ENCODE measurements around the gene GPC6.

Gene GPC6

DNA sequence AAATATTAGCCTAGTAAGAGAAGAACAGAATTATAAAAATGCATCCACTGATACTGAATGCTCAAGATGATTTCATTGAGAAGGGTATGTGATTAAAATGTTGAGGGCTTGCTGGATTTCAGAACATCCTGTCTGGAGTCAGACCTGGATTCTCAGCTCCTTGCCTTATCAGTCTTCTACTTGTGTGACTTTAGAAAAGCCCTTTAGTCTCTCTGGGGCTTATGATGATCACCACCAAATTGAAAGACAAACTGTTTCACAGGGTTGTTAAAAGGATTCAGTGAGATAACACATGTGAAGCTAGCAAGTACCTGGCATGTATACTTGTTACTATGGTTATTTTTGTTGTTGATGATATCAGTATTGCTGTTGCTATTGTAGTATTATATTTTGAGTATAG, 118.4 kb downstream of the GPC6 start:
- DNase-seq (ENCODE audit: low spot score in 2 of 2) (no peak), ATAC-seq (no peak)
- H3K9me3 Mint-ChIP-seq, result no peaks in the 10 kb centered on the region
- no peaks in the 10 kb centered on the region for H3K36me3 Mint-ChIP-seq
- H3K4me1 Mint-ChIP-seq, result no peaks in the 10 kb centered on the region
- H3K4me3 Mint-ChIP-seq, result no peak overlapping the region
- H3K27ac Mint-ChIP-seq, result no peak overlapping the region

DNA sequence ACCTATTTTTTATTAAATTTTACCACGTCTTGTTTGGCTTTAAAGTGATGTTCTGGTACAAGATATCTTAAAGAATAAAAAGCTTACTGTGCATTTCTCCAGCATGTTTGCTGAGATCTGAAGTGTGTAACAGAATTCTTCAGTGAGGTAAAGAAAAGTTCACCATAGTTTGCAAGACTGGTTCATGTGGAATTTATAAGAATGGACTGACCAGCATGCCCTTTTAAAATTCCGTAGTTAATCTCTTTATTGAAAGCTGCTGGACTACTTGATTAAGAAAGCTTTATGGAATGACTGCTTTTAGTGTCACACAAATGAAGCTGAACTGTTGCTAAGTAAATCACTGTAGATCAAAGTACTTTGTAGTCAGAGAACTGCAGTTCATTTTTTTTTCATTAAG, 119.2 kb downstream of the GPC6 start:
- Mint-ChIP-seq H3K9me3 (no peaks in the 10 kb centered on the region), H3K27ac (no peak overlapping the region), H3K4me1 (no peaks in the 10 kb centered on the region), H3K36me3 (no peaks in the 10 kb centered on the region), H3K4me3 (no peak overlapping the region)
- ATAC-seq (no peak), DNase-seq (ENCODE audit: low spot score in 2 of 2) (no peak)

DNA sequence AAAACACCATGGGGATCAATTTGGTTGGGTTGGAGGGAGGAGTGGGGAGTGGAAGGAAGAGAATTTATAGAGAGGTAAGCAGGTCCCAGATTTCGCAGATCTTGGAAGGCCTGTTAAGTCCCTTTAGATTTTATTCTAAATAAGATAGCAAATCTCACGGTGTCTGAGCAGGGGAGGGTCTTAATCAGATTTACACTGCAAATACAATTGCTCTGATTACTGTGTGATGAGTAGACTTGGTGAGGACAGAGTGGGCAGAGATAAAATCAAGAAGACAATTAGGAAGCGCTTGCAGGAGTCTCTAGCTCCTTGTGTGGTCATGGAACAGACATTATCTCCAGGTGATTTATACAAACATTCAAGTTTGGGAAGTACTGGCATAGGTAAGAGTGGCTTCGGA, 126.0 kb downstream of the GPC6 start:
- no peaks in the 10 kb centered on the region for H3K36me3 Mint-ChIP-seq
- H3K27ac Mint-ChIP-seq, result no peak overlapping the region
- H3K9me3 Mint-ChIP-seq, result peaks cover 12% of the 10 kb centered on the region
- ATAC-seq, result no peak
- no peak overlapping the region for H3K4me3 Mint-ChIP-seq
- H3K4me1 Mint-ChIP-seq, result no peaks in the 10 kb centered on the region
- DNase-seq (ENCODE audit: low spot score in 2 of 2), result no peak

DNA sequence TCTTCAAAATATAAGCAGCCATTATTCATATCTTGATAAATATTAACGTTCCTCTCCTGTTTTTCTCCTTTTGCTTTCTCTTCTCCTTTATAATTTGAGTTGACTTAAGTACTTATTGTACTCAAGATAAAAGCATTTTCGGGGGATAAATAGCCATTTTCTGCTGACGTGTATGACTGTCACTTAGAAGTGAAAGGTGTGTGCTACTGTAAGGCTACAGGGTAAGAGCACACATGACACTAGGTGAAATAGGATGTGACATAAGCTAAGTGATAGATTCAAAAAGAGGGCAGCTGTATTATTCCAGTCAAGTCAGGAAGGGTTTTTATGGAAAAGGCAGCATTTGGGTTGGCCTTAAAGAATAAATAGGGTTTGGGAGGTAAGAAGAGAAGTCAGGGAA, 128.5 kb downstream of the GPC6 start:
- Mint-ChIP-seq H3K9me3 (peaks cover 12% of the 10 kb centered on the region), H3K27ac (no peak overlapping the region), H3K4me1 (no peaks in the 10 kb centered on the region), H3K36me3 (no peaks in the 10 kb centered on the region), H3K4me3 (no peak overlapping the region)
- ATAC-seq (no peak), DNase-seq (ENCODE audit: low spot score in 2 of 2) (no peak)

DNA sequence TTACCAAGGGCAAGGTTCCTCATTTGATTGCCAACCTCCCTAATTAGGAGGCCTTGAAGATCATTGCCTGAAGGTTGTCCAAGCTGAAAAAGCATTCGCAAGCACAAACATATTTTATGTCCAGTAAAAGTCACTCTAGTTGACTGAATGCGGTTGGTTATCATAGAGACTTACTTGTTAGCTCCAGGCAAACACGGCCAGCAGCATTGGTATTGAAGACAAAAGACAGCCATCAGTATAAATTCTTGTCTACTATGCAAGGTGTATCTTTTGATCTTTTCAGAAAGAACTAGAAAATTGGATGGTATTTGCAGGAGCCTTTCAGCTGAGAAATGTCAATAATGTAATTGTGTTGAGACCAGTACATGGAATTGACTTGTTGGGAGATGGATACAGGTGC, 129.9 kb downstream of the GPC6 start:
- Mint-ChIP-seq H3K9me3 (peaks cover 8% of the 10 kb centered on the region), H3K27ac (no peak overlapping the region), H3K36me3 (no peaks in the 10 kb centered on the region), H3K4me1 (no peaks in the 10 kb centered on the region), H3K4me3 (no peak overlapping the region)
- DNase-seq (ENCODE audit: low spot score in 2 of 2) (no peak), ATAC-seq (no peak)

DNA sequence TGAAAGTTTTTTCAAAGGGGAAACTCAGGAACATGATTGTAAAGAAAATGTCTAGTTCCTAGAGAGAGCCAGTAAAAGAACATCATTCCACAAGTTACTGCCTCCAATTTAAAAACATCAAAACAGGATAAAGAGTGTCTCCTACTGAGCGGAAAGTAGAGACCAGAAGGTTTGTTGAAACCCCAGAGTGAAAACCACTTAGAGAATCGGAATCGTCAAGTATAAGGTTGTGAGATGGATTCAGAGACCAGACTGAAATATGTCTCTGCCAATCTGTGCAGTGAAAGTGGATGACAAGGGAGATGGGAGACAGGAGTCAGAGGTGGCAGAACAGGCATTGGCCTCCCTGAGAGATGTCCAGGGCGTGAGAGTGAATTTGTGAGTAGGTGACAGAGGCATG, 133.4 kb downstream of the GPC6 start:
- DNase-seq (ENCODE audit: low spot score in 2 of 2) (no peak), ATAC-seq (no peak)
- H3K27ac Mint-ChIP-seq, result no peak overlapping the region
- H3K36me3 Mint-ChIP-seq, result no peaks in the 10 kb centered on the region
- no peak overlapping the region for H3K4me3 Mint-ChIP-seq
- H3K4me1 Mint-ChIP-seq, result no peaks in the 10 kb centered on the region
- peaks cover 12% of the 10 kb centered on the region for H3K9me3 Mint-ChIP-seq

DNA sequence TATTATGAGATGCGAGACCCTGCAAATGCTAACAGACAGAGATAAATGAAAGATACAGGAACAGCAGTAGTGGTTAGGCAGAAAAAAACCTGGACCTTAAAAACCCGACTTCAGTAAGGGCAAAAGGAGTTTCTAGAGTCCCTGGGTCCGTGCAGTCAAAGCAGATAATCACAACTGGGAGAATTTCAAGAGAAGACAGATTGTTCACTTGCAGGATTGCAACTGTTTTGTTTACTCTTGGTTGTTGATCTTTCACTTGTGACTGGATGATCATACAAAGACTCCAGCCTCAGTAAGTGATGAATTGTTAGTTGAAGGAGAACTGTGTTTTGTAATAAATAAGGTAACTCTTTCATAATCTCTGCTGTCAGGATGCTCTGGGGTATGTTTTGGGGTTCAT, 135.1 kb downstream of the GPC6 start:
- DNase-seq (ENCODE audit: low spot score in 2 of 2), result no peak
- Mint-ChIP-seq H3K36me3 (no peaks in the 10 kb centered on the region), H3K27ac (no peak overlapping the region), H3K4me3 (no peak overlapping the region), H3K9me3 (peaks cover 6% of the 10 kb centered on the region), H3K4me1 (no peaks in the 10 kb centered on the region)
- ATAC-seq, result no peak

DNA sequence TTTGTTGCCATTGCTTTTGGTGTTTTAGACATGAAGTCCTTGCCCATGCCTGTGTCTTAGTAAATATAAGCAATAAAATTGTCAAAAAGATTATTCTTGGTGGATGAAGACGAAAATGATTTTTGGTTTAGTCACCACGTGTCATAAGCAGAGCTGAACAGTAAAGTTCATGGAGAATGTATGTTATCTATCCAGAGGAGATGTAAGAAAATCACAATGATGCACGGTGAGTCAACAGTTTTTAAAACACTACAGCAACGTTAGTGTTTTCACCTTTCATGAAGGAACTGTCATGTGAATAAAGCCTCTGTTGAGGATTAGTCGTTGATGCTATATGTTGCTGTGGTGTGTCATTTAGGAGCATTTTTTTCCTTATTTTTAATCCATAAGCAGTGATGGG, 137.6 kb downstream of the GPC6 start:
- ATAC-seq, result no peak
- H3K27ac Mint-ChIP-seq, result no peak overlapping the region
- H3K4me3 Mint-ChIP-seq, result no peak overlapping the region
- no peaks in the 10 kb centered on the region for H3K4me1 Mint-ChIP-seq
- no peak for DNase-seq (ENCODE audit: low spot score in 2 of 2)
- peaks cover 6% of the 10 kb centered on the region for H3K9me3 Mint-ChIP-seq
- no peaks in the 10 kb centered on the region for H3K36me3 Mint-ChIP-seq

DNA sequence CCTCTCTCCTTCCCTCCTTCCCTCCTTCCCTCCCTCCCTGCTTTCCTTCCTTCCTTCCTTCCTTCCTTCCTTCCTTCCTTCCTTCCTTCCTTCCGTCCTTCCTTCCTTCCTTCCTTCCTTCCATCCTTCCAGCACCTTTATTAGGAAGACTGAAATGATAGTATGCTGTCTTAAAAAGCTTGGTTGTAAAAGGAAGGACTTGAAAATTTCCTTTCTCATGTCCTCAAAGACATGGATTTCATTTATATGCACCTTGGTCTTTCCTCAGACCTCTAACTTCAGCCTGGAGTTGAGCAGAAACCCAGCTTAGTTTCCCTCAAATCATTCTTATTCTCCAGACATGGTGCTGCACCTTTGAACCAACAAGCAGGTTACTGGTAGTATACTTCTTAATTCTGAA, 141.7 kb downstream of the GPC6 start:
- no peak overlapping the region for H3K27ac Mint-ChIP-seq
- H3K4me3 Mint-ChIP-seq, result no peak overlapping the region
- H3K9me3 Mint-ChIP-seq, result peaks cover 6% of the 10 kb centered on the region
- no peaks in the 10 kb centered on the region for H3K4me1 Mint-ChIP-seq
- DNase-seq (ENCODE audit: low spot score in 2 of 2) (no peak), ATAC-seq (no peak)
- no peaks in the 10 kb centered on the region for H3K36me3 Mint-ChIP-seq

DNA sequence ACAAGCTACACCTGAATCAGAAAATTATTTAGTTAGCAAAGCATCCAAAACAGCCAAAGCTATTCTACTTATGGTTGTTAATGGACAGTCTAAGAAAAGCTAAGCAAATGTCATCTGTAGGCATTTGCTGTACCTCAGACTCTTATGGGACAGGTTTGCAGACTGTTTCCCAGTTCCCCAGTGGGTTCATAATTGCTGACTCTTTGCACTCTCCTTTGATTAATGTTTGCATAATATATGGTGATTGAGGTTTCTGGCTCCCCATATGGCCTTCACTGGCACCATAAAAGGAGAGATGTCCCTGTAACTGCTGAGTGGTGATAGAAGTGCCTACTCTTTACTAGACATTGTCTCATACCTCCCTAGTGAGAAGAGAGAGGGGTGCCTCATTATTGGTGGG, 142.1 kb downstream of the GPC6 start:
- no peaks in the 10 kb centered on the region for H3K4me1 Mint-ChIP-seq
- H3K4me3 Mint-ChIP-seq, result no peak overlapping the region
- ATAC-seq, result no peak
- no peak overlapping the region for H3K27ac Mint-ChIP-seq
- H3K36me3 Mint-ChIP-seq, result no peaks in the 10 kb centered on the region
- no peak for DNase-seq (ENCODE audit: low spot score in 2 of 2)
- H3K9me3 Mint-ChIP-seq, result peaks cover 6% of the 10 kb centered on the region

DNA sequence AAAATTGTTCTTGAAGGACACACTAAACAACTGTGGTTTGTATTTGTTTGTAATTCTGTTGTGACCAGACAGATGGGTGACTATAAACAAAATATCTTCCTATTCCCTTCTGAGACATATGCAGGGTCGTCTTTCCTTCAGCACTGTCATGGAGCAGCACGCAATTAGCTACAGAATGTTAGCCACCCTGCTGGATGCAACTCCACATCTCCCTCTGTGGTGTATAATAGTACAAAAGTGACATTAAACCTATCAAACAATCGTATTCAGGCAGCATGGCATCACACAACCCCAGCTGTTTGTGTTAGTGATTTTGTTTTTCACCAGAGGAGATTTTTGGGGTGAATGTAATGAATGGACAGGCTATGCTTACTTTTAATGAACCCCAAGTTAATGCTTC, 146.2 kb downstream of the GPC6 start:
- no peaks in the 10 kb centered on the region for H3K36me3 Mint-ChIP-seq
- ATAC-seq (no peak), DNase-seq (ENCODE audit: low spot score in 2 of 2) (no peak)
- H3K4me3 Mint-ChIP-seq, result no peak overlapping the region
- no peaks in the 10 kb centered on the region for H3K9me3 Mint-ChIP-seq
- no peak overlapping the region for H3K27ac Mint-ChIP-seq
- H3K4me1 Mint-ChIP-seq, result no peaks in the 10 kb centered on the region

DNA sequence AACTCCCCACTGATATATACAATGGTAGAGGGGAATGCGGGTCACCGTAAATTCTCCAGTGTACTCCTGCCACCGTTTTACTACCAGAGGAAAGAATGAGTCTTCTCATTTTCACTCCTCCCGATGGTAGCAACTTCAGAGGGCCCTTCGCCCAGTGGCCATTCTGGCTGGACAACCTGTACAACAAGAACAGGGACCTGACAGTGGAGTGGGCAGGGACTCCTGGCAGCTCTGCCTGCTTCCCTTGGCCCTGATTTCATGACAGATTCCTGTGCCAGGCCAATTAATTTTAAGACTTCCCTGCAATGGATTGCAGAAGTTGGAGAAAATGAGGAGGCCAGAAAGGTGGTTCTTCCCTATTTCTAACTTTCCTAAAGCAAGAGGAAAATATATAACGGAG, 148.9 kb downstream of the GPC6 start:
- ATAC-seq (no peak), DNase-seq (ENCODE audit: low spot score in 2 of 2) (no peak)
- Mint-ChIP-seq H3K4me1 (no peaks in the 10 kb centered on the region), H3K36me3 (no peaks in the 10 kb centered on the region), H3K4me3 (no peak overlapping the region), H3K27ac (no peak overlapping the region), H3K9me3 (no peaks in the 10 kb centered on the region)

DNA sequence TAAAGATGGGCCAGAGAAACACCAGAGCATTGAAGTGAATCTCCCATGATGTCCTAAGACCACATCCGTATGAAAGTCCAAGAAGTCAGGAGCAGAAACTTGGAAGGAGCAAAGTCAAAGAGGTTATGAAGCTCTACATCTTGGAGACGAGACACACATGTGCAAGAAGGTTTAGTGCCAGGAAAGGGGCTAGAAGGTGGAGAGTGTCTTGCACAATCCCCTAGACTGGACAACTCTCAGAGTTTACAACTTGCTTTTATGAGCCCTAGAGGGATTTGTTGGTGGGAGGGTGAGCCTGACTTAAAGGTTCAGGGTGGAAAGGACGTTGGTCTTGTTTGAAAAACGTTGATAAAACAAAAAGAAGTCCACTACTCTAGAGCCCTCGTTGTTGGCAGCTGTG, 150.6 kb downstream of the GPC6 start:
- no peaks in the 10 kb centered on the region for H3K4me1 Mint-ChIP-seq
- no peak overlapping the region for H3K27ac Mint-ChIP-seq
- no peaks in the 10 kb centered on the region for H3K9me3 Mint-ChIP-seq
- H3K36me3 Mint-ChIP-seq, result no peaks in the 10 kb centered on the region
- no peak for DNase-seq (ENCODE audit: low spot score in 2 of 2)
- no peak for ATAC-seq
- H3K4me3 Mint-ChIP-seq, result no peak overlapping the region

DNA sequence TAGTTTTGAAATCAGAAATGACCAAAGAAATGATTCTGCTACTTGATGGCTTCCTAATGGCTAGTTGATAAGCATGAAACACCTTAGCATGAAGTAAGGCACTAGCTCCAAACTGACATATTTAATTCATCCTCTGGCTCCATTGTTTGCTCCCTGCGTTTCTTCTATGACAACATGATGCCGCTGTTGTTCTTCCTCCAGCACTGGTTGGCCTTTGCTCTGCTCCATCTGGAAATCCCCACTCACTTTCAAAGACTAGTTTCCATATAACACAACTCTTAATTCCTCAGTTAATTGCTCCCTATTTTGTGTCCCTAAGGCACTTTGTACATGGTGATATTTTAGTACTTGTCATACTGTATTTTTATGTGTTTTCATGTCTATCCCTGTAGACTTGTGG, 151.6 kb downstream of the GPC6 start:
- DNase-seq (ENCODE audit: low spot score in 2 of 2) (no peak), ATAC-seq (no peak)
- Mint-ChIP-seq H3K9me3 (no peaks in the 10 kb centered on the region), H3K27ac (no peak overlapping the region), H3K4me1 (no peaks in the 10 kb centered on the region), H3K36me3 (no peaks in the 10 kb centered on the region), H3K4me3 (no peak overlapping the region)

DNA sequence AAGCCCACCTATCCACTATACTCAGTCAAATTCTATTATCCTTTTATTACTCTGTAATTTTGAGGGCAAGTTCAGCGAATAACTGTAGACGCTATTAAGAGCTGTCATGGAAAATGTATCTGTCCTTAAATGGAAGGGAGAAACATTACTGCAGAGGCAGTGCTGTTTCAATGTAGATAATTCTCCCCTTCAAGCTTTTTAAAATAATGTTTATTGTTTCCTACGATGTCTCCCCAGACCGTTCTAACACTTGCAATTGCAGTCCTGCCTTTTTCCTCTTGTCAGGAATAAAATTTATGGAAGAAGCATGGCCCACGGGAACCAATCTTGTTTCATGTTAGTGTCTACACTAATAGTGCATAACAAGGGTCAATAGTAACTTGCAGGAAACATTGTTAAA, 159.5 kb downstream of the GPC6 start:
- DNase-seq (ENCODE audit: low spot score in 2 of 2), result no peak
- Mint-ChIP-seq H3K4me3 (no peak overlapping the region), H3K4me1 (no peaks in the 10 kb centered on the region), H3K9me3 (peaks cover 3% of the 10 kb centered on the region), H3K27ac (no peak overlapping the region), H3K36me3 (no peaks in the 10 kb centered on the region)
- ATAC-seq, result no peak

DNA sequence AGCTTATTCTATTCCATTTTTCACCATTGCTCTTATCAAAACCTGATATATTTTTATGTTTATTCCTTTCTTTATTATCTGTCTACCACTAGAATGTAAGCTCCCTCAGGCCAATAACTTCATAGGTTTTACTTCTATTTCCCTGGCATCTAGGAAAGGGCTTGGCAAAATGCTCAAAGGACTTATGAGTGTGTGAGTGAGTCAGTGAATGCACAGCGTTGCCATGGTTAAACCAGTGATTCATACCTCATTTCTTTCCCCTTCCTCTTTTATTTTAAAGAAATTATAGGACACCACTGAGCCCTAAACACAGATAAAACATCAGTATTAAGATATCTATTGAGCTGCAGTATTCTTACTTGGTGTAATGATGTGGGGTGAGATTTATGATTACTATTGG, 162.1 kb downstream of the GPC6 start:
- Mint-ChIP-seq H3K27ac (no peak overlapping the region), H3K9me3 (peaks cover 3% of the 10 kb centered on the region), H3K4me1 (no peaks in the 10 kb centered on the region), H3K4me3 (no peak overlapping the region), H3K36me3 (no peaks in the 10 kb centered on the region)
- DNase-seq (ENCODE audit: low spot score in 2 of 2) (no peak), ATAC-seq (no peak)

DNA sequence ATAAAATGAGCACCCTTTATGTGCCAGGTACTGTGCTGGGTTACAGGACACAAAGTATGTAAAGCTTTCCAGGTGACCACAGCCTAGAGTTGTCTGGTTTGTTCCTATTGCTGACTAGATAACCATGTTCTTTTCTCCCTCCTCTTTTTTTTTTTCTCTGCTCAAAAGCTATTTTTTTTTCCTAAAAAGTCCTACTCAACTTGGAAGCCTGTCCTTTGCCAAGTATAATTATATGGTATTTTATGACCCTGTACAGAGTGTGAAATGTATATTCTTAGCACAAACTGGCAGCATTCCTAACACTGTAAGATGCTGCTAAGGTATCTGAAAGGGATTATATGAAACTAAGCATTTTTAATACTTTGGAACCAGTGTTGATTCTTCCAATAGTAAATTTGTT, 171.0 kb downstream of the GPC6 start:
- no peak for DNase-seq (ENCODE audit: low spot score in 2 of 2)
- Mint-ChIP-seq H3K27ac (no peak overlapping the region), H3K4me1 (no peaks in the 10 kb centered on the region)

More for the DNA sequence above, 171.0 kb downstream of the GPC6 start:
- Mint-ChIP-seq H3K9me3 (peaks cover 3% of the 10 kb centered on the region), H3K36me3 (no peaks in the 10 kb centered on the region), H3K4me3 (no peak overlapping the region)
- no peak for ATAC-seq
